Measurements from ENCODE around the gene SERPINH1.
"Not testable (repeated sequence)": the region's sequence is repeated elsewhere in the genome, so short reads cannot be mapped to it uniquely, and the experiment has no call there.

SERPINH1 gene

GRCh38 chr11:75574698-75575602, 12.9 kb downstream of the SERPINH1 start:
- DNase-seq (ENCODE audit: low read depth) = no peak

DNA sequence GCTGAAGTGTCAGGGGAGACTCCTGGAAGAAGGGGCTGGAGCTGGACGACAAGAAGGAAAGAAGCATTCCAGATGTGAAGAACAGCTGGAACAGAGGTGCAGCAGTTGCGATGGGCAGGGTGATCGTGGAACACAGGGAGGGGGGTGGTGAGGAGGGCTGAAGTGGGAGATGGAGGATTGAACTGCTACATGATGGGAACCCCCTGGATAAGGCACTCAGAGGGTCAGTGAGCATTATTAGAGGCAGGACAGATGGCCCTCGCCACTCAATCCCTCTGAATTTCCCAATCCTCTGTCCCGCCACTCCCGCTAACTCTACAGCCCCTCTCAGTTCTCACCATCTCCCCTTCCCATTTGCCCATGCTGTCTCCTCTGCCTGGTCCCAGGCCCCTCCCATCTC, 14.0 kb downstream of the SERPINH1 start:
- DNase-seq (ENCODE audit: low read depth) = no peak

- DNase-seq (ENCODE audit: low read depth) = no peak
Observed at GRCh38 chr11:75576499-75576918, 14.5 kb downstream of the SERPINH1 start.

- peak; percentile 19 for DNase-seq (ENCODE audit: low read depth)
Observed at GRCh38 chr11:75577207-75577606, 15.2 kb downstream of the SERPINH1 start.

DNA sequence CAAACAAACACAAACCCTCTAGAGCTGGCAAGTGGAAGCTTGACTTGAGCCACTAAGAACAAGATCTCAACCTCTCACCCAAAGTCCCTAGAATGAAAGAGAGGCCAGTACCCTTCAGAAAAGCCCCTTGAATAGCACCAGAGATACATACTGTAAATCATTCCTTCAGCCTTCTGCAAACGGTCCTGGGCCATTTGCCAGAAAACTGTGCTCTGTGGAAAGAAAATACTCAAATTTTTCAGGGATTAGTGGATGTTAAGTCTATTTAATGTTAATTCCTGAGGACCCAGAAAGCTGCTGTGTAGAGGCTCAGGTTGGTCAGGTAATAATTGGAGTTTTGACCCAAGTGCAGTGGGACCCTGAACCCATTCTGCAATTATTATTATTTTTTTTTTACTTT, 16.9 kb downstream of the SERPINH1 start:
- DNase-seq (ENCODE audit: low read depth) = no peak

GRCh38 chr11:75579841-75580240, 17.8 kb downstream of the SERPINH1 start:
- DNase-seq (ENCODE audit: low read depth) = no peak

GRCh38 chr11:75582506-75582894, 20.4 kb downstream of the SERPINH1 start:
- DNase-seq (ENCODE audit: low read depth) = no peak

DNA sequence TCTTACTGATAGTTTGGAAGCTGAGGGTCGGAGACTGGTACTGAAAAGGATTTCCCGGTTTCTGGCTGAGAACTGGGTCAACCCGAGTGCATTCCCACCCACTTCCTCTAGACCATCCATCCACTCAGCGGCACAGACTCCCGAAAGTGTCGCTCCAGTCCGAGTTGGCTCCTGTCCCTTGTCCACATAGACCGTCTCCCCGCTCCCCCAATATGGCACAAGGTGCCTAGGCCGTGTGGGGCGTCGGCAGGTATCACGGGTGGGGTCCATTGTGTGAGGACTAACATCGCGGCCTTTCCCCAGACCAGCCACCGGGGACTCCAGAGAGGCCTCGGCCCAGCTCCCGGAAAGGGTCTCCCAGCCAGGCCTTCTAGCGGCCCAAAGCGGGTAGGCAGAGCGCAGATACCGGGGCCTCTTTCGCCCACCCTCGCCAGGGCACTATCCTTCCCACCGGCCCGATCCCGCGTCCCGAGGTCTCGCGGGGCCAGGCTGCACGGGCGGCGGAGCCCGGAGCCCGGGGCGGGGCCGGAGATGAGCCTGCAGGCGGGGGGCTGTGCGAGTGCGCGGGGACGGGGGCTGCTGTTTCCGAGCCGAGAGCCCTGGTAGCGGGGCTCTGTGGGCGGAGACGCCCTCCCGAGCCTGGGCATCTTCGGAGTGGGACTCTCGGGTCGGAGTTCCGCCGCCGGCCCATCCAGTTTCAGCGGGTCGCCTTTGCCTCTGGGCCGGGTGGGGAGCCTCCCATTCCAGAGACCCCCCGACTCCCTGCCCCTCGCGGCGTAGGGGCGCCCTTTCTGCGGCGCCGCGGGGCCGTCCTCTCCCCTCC, 21.1 kb downstream of the SERPINH1 start:
- DNase-seq (ENCODE audit: low read depth) = no peak

GRCh38 chr11:75583718-75584658, 21.9 kb downstream of the SERPINH1 start:
- no peak for DNase-seq (ENCODE audit: low read depth)

DNA sequence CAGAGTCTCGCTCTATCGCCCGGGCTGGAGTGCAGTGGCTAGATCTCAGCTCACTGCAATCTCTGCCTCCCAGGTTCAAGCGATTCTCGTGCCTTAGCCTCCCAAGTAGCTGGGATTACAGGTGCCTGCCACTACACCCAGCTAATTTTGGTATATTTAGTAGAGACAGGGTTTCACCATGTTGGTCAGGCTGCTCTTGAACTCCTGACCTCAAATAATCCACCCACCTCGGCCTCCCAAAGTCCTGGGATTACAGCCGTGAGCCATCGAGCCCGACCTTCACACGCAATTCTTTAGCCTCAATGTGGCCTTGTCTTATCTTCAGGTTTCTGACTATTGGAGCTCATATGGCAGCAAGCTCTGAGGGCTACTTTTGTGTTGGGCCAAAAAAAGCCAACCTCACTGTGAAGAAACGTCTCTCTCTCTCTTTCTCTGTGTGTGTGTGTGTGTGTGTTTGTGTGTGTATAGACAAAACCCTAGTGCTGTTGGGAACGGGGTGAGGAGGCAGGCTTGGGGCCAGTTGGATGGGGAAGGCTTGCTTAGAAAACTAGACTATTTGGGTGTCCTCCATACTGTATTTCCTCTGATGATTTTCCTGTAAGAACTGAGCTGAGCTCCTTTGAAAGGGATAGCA, 22.7 kb downstream of the SERPINH1 start:
- not testable (repeated sequence) for DNase-seq (ENCODE audit: low read depth)

GRCh38 chr11:75585293-75585670, 23.2 kb downstream of the SERPINH1 start:
- no peak for DNase-seq (ENCODE audit: low read depth)

- no peak for DNase-seq (ENCODE audit: low read depth)
Observed at GRCh38 chr11:75586395-75586794, 24.3 kb downstream of the SERPINH1 start.

- no peak for DNase-seq (ENCODE audit: low read depth)
Observed at GRCh38 chr11:75588051-75588481, 26.0 kb downstream of the SERPINH1 start.

DNA sequence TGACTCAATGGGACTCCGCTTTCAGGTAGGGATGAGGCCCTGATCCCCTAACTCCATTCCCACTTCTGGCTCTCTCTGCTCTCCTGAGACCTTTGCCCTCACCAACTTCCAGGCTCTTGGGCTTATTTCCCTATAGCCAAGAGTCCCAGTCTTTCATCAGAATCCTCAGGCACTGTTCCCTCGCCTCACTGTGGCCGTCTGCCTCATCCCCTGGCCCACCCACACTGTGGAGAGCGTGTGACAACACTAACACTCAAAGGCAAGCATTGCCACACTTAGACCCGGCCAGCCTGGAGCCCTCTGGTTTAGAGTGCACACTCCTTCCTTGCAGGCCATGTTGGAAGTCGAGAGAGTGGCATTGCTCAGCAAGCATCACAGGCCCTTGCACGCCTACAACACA, 27.0 kb downstream of the SERPINH1 start:
- DNase-seq (ENCODE audit: low read depth) = no peak

DNA sequence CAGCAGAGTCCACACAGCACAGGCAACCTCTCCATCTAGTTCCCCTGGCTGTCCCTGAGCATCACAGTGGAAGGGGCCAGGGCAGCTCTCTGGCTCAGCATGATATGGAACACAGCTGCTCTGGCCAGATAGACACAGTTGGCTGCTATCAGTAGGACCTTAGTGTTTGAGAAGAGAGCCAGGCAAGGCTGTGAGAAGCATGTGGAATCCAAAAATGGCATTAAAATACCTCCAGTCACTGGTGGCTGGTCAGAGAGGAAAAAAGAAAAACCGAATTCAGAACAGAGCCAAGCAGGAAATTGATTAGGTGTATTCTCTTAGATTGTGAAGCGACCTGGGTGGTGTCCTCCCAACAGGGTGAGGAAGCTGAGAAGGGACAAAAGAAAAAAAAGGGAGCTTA, 27.9 kb downstream of the SERPINH1 start:
- no peak for DNase-seq (ENCODE audit: low read depth)

GRCh38 chr11:75591371-75591770, 29.3 kb downstream of the SERPINH1 start:
- no peak for DNase-seq (ENCODE audit: low read depth)

DNA sequence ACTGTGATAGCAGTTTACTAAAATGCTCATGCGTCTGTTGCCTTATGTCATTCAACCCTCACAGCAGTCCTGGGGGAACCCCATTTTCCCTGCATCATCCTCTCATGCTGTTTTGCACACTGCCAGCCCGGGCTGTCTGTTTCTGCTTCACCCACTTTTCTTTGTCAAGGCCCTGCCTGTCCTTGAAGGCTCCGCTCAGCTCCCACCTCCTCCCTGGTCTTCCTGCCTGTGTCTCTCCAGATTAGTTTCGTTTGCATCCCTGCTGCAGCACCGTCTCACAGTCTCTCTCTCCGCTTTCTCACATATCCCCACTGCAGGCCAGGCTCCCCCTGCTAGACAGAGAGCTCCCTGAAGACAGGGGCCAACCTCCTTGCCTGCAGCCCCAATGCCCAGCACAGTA, 29.9 kb downstream of the SERPINH1 start:
- DNase-seq (ENCODE audit: low read depth) = no peak

GRCh38 chr11:75592715-75593114, 30.7 kb downstream of the SERPINH1 start:
- no peak for DNase-seq (ENCODE audit: low read depth)

GRCh38 chr11:75593286-75593915, 31.3 kb downstream of the SERPINH1 start:
- no peak for DNase-seq (ENCODE audit: low read depth)

- no peak for DNase-seq (ENCODE audit: low read depth)
Observed at GRCh38 chr11:75594211-75594610, 32.2 kb downstream of the SERPINH1 start.

GRCh38 chr11:75595429-75595828, 33.4 kb downstream of the SERPINH1 start:
- no peak for DNase-seq (ENCODE audit: low read depth)
